HG02852 (cell line): ENCODE data around the gene FAM170B.

Source experiments
- ATAC-seq: cut with Tn5 transposase; IDR thresholded peaks from one replicate; pipeline ENCODE4 v1.9.1; 2021; ENCODE audit warnings: mild to moderate bottlenecking, moderate library complexity; ENCODE audit not compliant: unreplicated experiment

The FAM170B gene

DNA sequence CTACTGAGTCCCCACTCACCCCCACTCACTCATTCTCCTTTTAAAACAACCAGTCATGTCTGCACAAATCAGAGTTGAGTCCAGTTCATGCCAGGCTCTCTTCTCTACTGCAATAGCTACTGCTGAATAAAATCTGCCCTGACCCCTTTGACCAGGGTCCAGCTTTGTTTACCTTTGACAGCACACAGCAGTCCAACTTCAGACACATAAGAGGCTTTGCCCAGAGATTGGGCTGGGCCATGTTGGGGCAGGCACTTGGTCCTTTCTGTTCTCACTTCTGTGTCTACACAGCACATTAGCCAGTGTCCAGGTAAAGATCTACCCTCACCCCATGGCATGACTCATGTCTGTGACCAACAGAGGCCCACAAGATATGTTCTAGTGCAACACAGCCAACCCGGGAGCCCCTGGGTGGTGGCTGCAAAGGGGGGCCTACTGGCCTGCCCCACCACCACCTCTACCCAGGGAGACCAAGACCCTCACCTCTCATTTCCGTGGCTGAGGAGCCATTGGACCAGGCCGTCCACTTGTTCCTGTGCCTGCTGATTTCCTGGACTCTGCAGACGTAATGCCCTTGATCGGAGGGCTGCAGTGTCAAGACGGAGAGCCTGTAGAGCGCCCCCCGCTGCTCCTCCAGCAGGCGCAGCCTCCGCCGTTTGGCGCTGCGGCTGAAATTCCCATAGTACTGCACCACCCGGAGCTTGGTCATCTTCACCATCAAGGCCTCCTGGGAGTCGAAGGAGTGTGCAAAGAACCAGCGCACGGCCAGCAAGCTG is 26.5 kb downstream of the FAM170B start:
- ATAC-seq, result no peak

GRCh38 chr10:49106451-49106850 is 27.4 kb downstream of the FAM170B start:
- no peak for ATAC-seq

GRCh38 chr10:49105076-49105475 is 28.7 kb downstream of the FAM170B start:
- no peak for ATAC-seq

DNA sequence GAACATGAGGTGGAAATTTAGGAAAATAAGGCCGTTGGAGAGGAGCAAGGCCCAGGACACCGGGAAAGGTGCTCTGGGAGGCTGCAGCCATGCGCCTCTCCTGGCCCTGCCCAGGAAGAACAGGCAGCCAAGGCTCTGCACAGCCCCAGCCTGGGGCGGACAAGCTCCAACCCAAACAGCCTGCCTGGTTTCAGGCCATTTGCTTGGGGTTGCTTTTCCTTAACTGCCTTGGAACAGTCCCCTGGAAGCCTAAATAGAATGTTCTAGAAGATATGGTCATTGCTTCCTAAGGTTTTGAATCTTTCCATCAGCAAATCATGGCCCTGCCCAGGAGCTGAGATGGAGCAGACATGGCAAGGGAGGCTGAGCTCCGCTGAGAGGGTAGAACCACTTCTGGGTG is 29.5 kb downstream of the FAM170B start:
- ATAC-seq, result no peak

GRCh38 chr10:49103761-49104160 is 30.1 kb downstream of the FAM170B start:
- no peak for ATAC-seq

DNA sequence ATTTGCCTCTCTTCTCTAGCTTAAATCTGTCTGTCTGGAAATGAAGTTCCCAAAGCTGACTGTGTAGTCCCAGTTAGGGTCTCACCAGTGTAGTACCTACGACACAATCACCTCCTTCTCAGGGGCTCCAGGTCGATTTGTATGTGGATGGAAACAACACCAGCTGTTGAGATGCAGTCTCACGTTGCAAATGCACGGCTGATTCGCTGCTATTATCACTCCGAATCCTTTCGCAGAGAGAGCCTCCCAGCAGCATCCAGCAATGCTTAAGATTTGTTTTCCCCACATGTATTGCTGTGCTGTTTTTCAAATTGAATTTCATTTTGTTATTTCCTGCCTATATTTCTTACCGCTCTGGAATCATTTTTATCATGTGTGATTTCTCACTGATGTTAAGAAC is 34.8 kb downstream of the FAM170B start:
- ATAC-seq, result no peak

- no peak for ATAC-seq
Observed at GRCh38 chr10:49096890-49097445, 36.9 kb downstream of the FAM170B start.

GRCh38 chr10:49094646-49095045 is 39.2 kb downstream of the FAM170B start:
- no peak for ATAC-seq

DNA sequence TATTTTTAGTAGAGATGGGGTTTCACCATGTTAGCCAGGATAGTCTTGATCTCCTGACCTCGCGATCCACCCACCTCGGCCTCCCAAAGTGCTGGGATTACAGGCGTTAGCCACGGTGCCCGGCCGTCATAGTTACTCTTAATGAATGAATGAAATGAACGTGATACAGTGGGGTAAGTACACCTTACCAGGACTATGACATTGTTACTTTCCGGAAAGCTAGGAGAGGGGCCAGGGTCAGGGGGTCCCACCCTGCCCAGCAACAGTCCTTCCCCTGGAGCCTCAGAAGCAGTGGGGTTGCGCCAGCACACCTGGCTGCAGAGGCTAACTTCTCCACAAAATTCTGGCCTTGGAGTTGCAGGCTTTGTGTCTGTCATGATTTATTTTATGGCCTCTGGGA is 39.9 kb downstream of the FAM170B start:
- ATAC-seq, result no peak

- ATAC-seq, result no peak
Observed at GRCh38 chr10:49092477-49092876, 41.3 kb downstream of the FAM170B start.

- no peak for ATAC-seq
Observed at GRCh38 chr10:49091450-49092210, 42.2 kb downstream of the FAM170B start.

GRCh38 chr10:49090696-49091380 is 43.0 kb downstream of the FAM170B start:
- no peak for ATAC-seq

GRCh38 chr10:49090189-49090575 is 43.6 kb downstream of the FAM170B start:
- no peak for ATAC-seq

DNA sequence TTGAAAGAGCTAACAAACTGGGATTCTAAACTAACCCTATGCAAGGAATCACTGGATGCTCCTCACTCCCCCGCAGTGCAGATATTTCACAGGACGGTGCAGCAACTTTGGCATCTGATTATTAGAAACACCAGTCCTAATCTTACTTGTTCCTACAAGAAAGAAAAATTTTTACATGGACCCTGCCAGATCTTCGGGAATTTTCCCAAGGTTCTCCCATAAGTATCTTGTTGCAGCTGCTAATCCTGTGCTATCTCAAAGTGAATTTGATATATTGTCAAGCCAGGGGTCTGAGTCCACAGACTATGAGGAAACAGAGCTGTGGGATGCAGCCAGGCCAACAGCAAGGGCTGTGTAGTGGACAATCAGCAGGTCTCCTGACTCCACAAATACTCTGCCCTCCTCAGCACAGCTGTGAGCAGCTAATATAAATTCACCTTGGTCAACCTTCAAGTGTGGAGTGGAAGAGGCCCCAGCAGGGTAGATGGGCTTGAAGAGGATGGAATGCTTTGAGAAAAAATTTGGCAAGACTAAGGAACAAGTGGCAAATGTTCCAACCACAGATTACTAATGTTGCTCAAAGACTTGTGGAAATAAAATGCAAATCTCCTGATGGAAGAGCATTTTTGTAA is 44.1 kb downstream of the FAM170B start:
- ATAC-seq, result no peak

DNA sequence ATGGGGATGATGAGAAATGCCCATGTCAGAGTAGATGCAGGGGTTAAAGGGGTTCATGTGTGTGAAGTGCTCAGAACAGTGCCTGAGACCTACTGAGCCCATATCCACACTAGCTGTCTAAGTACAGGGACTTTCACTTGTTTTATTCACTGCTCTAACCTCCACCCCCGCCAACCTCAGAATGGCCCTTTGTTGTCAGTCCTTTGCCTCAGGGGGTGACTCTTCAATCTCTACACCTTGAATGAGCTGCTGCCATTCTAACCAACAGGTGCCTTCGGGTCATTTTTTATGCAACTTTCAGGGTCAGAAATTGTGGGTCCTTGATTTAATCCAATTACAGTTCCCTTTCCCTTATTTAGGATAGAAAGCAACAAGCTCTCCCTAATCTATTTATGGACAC is 44.7 kb downstream of the FAM170B start:
- ATAC-seq, result no peak

GRCh38 chr10:49086889-49087288 is 46.9 kb downstream of the FAM170B start:
- ATAC-seq, result no peak

GRCh38 chr10:49083261-49083660 is 50.6 kb downstream of the FAM170B start:
- no peak for ATAC-seq

DNA sequence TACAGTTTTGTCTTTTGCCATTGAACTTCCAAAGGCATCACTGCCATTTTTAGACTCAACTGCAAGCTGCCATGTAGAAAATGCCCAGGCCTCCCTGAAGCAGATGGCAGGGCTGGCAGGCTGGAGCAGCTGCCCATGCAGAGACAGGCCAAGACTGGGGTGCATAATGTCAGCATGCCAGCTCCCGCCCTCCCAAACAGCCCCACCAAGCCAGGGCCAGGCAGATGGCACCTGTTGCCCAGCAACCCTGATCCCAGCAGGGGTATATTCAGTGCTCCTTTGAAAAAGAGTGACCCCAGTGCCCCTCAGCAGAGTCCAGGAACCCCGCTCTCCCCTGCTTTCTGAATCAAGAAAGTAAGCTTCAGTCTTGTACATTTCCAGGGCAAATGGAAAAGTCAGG is 51.1 kb downstream of the FAM170B start:
- ATAC-seq, result no peak

GRCh38 chr10:49081547-49082275 is 52.1 kb downstream of the FAM170B start:
- ATAC-seq, result no peak
